Measurements from ENCODE around the gene GSDMA.

DNA sequence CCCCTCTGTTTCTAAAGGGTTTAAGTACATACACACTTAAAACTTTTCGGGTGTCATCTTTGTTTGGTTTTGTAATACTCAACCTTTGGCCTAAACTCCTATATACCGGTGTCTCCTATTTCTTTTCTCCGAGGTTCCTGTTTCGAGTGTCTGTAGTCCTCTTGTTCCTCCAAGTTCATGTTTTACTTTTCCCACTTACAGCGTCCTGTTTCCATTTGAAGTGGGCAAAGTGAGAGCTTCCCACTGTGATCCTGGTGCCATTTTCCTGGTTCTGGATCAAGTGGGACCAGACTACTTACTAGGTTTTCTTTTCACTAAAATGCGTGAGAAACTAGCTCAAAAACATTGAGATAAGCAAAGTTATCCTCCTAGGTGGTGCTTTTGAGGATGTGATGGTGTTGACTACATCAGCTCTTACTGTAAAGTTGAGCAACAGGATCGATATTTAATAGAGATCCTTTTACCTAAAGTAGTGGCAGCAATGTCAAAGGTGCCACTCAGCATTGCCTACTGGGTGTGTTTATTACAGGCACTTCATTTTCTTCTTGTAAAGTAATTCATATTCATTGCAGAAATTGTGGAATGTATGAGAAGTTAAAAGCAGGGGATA, 19.1 kb downstream of the GSDMA start:
- TF ChIP-seq CTCF (IDR thresholded peaks at IDR 0.05) (no peak), POLR2A (IDR thresholded peaks at IDR 0.05) (no peak)
